ENCODE data around the gene APLP1. TPM values are rescaled to one million over a fixed set of nuclear protein-coding genes. Genes with fewer than 3 reads are reported as not detected.

The APLP1 gene
- total RNA-seq, 3 donors from 2014 or later: 2.6 to 4.2 (median 3.3) TPM

GRCh38 chr19:35860818-35861639 is 7.3 kb upstream of the APLP1 start:
- peaks cover 0 to 4% of the 10 kb centered on the region in 2 donors for H3K9me3 ChIP-seq
- H3K4me1 ChIP-seq: no peaks in the 10 kb centered on the region
- no peak for TF ChIP-seq CTCF (IDR thresholded peaks at IDR 0.05)
- no peak for TF ChIP-seq POLR2A (IDR thresholded peaks at IDR 0.05)
- TF ChIP-seq POLR2AphosphoS5 (IDR thresholded peaks at IDR 0.05): no peak
- intact Hi-C loops (cut with DNase I; ENCODE audit: low total_unique reads): no loop called here
- no peak overlapping the region for H3K4me3 ChIP-seq
- peaks cover 0 to 33% of the 10 kb centered on the region in 2 donors for H3K27me3 ChIP-seq
- H3K36me3 ChIP-seq: no peaks in the 10 kb centered on the region
- no peak overlapping the region for H3K27ac ChIP-seq
- no peak for DNase-seq (ENCODE audit: low spot score in 2 of 2)

GRCh38 chr19:35861640-35862160 is 6.7 kb upstream of the APLP1 start:
- DNase-seq (ENCODE audit: low spot score in 2 of 2): no peak
- TF ChIP-seq CTCF (IDR thresholded peaks at IDR 0.05) (no peak), POLR2AphosphoS5 (IDR thresholded peaks at IDR 0.05) (no peak), POLR2A (IDR thresholded peaks at IDR 0.05) (no peak)
- Histone ChIP-seq H3K27me3 (peaks cover 0 to 26% of the 10 kb centered on the region in 2 donors), H3K36me3 (no peaks in the 10 kb centered on the region), H3K4me3 (no peak overlapping the region), H3K9me3 (peaks cover 0 to 4% of the 10 kb centered on the region in 2 donors), H3K4me1 (no peaks in the 10 kb centered on the region), H3K27ac (no peak overlapping the region)
- intact Hi-C loops (cut with DNase I; ENCODE audit: low total_unique reads): no loop called here

GRCh38 chr19:35862528-35862927 is 5.8 kb upstream of the APLP1 start:
- H3K4me1 ChIP-seq: no peaks in the 10 kb centered on the region
- DNase-seq (ENCODE audit: low spot score in 2 of 2): no peak
- no peaks in the 10 kb centered on the region for H3K36me3 ChIP-seq
- H3K9me3 ChIP-seq: peaks cover 0 to 4% of the 10 kb centered on the region in 2 donors
- H3K27ac ChIP-seq: no peak overlapping the region
- H3K27me3 ChIP-seq: peaks cover 0 to 26% of the 10 kb centered on the region in 2 donors
- intact Hi-C loops (cut with DNase I; ENCODE audit: low total_unique reads): no loop called here
- no peak overlapping the region for H3K4me3 ChIP-seq
- no peak for TF ChIP-seq CTCF (IDR thresholded peaks at IDR 0.05)
- TF ChIP-seq POLR2AphosphoS5 (IDR thresholded peaks at IDR 0.05): no peak
- TF ChIP-seq POLR2A (IDR thresholded peaks at IDR 0.05): no peak

GRCh38 chr19:35863018-35863417 is 5.4 kb upstream of the APLP1 start:
- Histone ChIP-seq H3K27me3 (peaks cover 0 to 26% of the 10 kb centered on the region in 2 donors), H3K36me3 (no peaks in the 10 kb centered on the region), H3K4me1 (no peaks in the 10 kb centered on the region), H3K9me3 (peaks cover 0 to 4% of the 10 kb centered on the region in 2 donors), H3K27ac (no peak overlapping the region), H3K4me3 (no peak overlapping the region)
- intact Hi-C loops (cut with DNase I; ENCODE audit: low total_unique reads): no loop called here
- no peak for DNase-seq (ENCODE audit: low spot score in 2 of 2)
- no peak for TF ChIP-seq CTCF (IDR thresholded peaks at IDR 0.05)
- TF ChIP-seq POLR2A (IDR thresholded peaks at IDR 0.05): no peak
- TF ChIP-seq POLR2AphosphoS5 (IDR thresholded peaks at IDR 0.05): no peak

- intact Hi-C loops (cut with DNase I; ENCODE audit: low total_unique reads): no loop called here
- peaks cover 3 to 10% of the 10 kb centered on the region in 2 donors for H3K27me3 ChIP-seq
- TF ChIP-seq POLR2A (IDR thresholded peaks at IDR 0.05): no peak
- no peak for TF ChIP-seq POLR2AphosphoS5 (IDR thresholded peaks at IDR 0.05)
- TF ChIP-seq CTCF (IDR thresholded peaks at IDR 0.05): no peak
Observed at GRCh38 chr19:35868823-35869326, 501 bp downstream of the APLP1 start.

More at GRCh38 chr19:35868823-35869326, 501 bp downstream of the APLP1 start:
- H3K4me3 ChIP-seq: peak overlapping the region; percentile 34 to 65 (median 54)
- H3K27ac ChIP-seq: no peak overlapping the region
- DNase-seq (ENCODE audit: low spot score in 2 of 2): no peak
- no peaks in the 10 kb centered on the region for H3K36me3 ChIP-seq
- H3K9me3 ChIP-seq: no peaks in the 10 kb centered on the region
- peaks cover 6 to 13% of the 10 kb centered on the region in 2 donors for H3K4me1 ChIP-seq
